ENCODE results near the gene TRPC5OS.

Gene TRPC5OS

DNA sequence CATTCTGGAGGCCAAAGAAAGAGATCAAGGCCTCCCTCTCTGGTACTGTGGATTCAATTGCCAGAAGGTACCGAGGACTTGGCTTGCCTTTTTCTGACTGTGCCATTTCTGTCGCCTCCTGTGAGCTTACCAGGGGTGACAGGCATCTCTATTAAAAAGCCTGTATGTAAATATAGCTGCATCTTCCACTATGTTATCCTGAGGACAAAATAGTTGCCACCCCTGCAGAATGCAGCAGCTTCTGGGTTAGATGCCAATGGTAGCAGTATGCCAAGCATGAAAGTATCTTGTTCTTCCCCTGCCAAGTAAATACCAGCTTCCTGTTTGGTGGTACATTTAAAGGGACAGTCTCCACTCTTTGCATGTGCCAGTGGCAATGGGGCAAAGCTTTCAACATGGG lies 10.7 kb downstream of the TRPC5OS start:
- no peak overlapping the region for H3K4me3 ChIP-seq (ENCODE audit: low read length)
- no peak for DNase-seq (ENCODE audit: low read depth, low spot score)

DNA sequence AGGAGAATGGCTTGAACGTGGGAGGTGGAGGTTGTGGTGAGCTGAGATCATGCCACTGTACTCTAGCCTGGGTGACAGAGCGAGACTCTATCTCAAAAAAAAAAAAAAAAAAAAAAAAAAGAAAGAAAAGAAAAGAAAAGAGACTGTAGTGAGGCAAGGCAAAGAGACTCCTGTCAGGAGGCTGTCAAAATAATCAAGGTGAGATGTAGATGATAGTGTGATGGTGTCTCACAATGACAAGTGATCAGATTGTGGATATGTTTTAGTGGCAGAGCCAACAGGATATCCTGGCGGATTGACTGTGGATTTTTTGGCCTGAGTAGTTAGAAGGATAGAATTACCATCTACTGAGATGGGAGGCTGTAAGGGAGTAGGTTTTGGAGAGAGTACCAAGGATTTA lies 12.6 kb downstream of the TRPC5OS start:
- DNase-seq (ENCODE audit: low read depth, low spot score): no peak
- no peak overlapping the region for H3K4me3 ChIP-seq (ENCODE audit: low read length)

DNA sequence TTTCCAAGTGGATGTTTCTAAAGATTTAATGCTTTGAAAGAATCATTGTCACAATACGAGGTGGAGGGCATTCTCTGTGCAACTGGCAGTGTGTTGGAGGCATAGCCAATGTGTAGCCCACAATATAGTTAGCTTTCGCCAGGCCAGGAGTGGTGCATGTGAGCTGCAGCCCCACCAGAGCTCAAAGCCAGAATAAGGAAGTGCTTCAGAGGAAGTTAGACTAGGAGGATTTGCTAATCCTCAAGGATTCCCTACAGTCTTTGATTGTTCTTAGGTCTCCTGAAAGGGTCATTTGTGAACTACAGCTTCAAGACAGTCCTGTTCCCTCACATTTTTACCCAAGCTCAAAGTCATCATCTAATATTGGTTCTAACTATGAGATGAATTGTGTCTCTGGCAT lies 16.4 kb downstream of the TRPC5OS start:
- DNase-seq (ENCODE audit: low read depth, low spot score): no peak
- no peak overlapping the region for H3K4me3 ChIP-seq (ENCODE audit: low read length)

DNA sequence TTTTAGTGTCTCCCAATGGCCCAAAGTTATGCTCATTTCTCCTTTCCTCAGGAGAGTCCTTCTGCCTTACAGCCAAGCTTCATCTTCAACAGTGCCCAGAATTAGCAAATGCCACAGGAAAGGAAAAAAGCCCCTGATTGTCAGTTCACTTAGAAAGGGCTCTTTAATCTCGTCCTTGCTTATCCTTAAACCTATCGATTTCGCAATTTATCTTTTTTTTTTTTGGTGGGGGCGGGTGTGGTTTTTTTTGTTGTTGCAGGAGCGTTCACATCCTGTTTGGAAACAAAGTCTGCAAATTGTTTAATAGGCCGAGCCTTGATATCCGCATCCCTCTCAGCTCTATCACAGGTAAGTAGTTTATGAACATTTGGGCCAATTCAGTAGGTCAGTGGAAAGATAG lies 20.2 kb downstream of the TRPC5OS start:
- DNase-seq (ENCODE audit: low read depth, low spot score): no peak
- H3K4me3 ChIP-seq (ENCODE audit: low read length): no peak overlapping the region

DNA sequence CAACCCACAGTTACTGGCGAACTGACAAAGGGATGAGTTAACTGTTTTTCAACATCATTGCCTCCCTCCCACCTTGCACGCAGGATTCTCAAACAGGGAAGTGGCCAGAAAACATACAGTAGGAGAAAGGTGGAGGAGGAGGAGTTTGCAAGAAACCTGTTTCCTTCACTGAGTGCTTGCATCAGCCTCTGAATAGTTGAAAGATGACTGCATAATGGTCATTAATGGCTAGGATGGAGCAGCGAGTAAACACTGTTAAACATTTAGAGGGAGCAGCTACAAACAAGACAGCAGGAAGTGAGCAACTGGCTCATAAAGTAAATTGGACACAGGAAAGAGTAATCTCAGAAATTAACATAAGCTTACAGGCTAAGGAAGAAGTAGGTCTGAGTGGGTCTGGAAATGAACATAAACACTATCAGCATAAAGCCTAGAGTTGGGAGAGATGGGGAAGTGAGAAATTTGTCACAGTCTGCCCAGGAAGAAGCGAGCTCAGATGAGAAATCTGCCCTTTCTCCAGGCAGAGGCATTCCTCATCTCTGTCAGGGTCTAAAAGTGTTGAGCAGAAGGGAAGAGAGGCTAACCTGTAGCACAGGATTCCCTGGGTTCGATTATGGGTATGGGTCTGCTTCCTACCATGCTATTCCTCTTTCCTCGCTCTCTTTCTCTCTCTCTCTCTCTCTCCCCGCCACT lies 38.6 kb downstream of the TRPC5OS start:
- no peak for DNase-seq (ENCODE audit: low read depth, low spot score)
- H3K4me3 ChIP-seq (ENCODE audit: low read length): no peak overlapping the region

DNA sequence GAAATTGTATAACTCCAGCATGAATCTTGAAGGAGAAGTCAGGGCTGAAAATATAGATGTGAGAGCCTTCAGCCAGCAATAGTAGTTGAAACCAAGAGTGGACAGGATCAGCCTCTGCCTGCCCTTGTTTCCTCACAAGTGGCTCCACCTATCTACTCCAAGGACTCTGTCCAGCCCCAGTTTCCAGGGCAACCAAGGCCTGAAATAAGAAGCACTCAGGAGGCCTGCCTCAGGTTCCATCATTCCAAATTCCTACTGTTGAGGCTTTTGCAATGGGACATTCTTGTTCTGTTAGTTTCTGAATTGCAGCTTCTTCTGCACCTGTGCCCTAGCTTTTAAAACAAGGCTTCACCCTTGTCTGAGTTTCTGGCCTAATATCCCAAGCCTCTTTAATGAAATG lies 41.6 kb downstream of the TRPC5OS start:
- H3K4me3 ChIP-seq (ENCODE audit: low read length): no peak overlapping the region
- DNase-seq (ENCODE audit: low read depth, low spot score): no peak

DNA sequence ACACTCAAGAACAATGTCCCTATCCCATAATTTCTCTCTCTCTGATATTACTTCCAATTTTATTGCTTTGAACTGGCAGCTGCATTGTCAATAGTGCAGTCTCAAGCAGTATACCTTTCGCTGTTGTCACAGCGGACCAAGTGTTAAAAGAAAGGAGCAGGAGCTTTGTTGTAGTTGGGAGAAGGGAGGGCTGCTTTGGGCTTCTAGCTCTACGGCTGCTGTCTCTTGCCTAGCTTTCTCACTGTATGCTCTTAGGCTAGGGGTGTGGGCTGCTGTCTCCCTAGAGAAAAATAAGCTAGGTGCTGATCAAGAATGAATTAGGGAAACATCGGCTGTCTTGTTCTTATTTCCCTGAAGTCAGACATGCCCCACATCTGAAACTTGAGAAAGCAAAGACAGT lies 52.5 kb downstream of the TRPC5OS start:
- no peak overlapping the region for H3K4me3 ChIP-seq (ENCODE audit: low read length)
- no peak for DNase-seq (ENCODE audit: low read depth, low spot score)
